ENCODE measurements around the gene IMMP2L. TPM values are rescaled to one million over a fixed set of nuclear protein-coding genes. Genes with fewer than 3 reads are reported as not detected.

Gene IMMP2L
- total RNA-seq, 4 donors from 2014 or later = 23.8 to 30.0 (median 27.7) TPM

DNA sequence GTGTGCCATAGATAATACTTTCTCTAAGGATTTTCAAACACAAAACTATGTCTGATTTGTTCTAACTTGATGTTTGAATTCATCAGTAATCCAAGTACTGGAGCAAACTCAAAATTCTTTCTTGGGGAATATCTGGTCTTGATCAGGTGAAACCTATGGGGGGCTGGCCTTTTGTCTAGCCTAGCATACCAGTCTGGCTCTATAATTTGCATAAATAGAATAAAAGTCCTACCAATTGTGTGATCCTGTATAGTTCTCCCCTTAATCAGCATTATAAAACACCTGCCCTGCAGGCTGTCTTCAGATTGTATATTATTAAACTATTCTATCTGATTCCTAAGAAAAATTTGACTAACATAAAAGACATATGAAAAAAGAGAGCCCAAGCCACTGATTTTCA, 705.2 kb downstream of the IMMP2L start:
- no peaks in the 10 kb centered on the region for H3K4me1 ChIP-seq
- H3K27ac ChIP-seq = no peak overlapping the region
- H3K9me3 ChIP-seq = no peaks in the 10 kb centered on the region
- intact Hi-C loops (cut with DNase I) = no loop called here
- TF ChIP-seq POLR2A (IDR thresholded peaks at IDR 0.05) = no peak
- TF ChIP-seq, protein P1, sequence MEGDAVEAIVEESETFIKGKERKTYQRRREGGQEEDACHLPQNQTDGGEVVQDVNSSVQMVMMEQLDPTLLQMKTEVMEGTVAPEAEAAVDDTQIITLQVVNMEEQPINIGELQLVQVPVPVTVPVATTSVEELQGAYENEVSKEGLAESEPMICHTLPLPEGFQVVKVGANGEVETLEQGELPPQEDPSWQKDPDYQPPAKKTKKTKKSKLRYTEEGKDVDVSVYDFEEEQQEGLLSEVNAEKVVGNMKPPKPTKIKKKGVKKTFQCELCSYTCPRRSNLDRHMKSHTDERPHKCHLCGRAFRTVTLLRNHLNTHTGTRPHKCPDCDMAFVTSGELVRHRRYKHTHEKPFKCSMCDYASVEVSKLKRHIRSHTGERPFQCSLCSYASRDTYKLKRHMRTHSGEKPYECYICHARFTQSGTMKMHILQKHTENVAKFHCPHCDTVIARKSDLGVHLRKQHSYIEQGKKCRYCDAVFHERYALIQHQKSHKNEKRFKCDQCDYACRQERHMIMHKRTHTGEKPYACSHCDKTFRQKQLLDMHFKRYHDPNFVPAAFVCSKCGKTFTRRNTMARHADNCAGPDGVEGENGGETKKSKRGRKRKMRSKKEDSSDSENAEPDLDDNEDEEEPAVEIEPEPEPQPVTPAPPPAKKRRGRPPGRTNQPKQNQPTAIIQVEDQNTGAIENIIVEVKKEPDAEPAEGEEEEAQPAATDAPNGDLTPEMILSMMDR (IDR thresholded peaks at IDR 0.05) = no peak
- H3K36me3 ChIP-seq = no peaks in the 10 kb centered on the region
- no peaks in the 10 kb centered on the region for H3K27me3 ChIP-seq
- no peak for DNase-seq
- no peak overlapping the region for H3K4me3 ChIP-seq (replicated peaks in 1 of 3)

DNA sequence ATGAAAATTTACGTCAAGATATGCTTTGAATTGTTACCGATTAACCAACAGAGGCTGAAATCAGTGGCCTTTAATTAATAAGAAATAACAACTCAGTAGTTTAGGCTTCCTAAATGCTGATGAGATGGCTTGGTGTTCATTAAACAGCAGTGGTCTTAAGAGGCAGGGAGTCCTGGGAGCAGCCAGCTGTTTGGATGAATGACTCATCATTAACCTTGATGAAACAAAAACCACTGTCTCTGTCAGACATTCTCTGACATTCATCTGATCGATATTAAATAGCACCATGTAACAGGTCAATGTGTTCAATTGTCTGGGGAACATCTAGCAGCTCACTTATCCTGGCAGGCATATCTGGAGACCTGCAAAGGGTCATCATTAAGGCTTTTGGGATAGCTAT, 705.6 kb downstream of the IMMP2L start:
- Histone ChIP-seq H3K4me3 (replicated peaks in 1 of 3) (no peak overlapping the region), H3K4me1 (no peaks in the 10 kb centered on the region), H3K27ac (no peak overlapping the region), H3K9me3 (no peaks in the 10 kb centered on the region), H3K36me3 (no peaks in the 10 kb centered on the region), H3K27me3 (no peaks in the 10 kb centered on the region)
- TF ChIP-seq, protein P1 (IDR thresholded peaks at IDR 0.05) = no peak
- no peak for TF ChIP-seq POLR2A (IDR thresholded peaks at IDR 0.05)
- 93 to 97% methylated on average over 3 of the region's 3 CpGs for WGBS, 2 donors
- intact Hi-C loops (cut with DNase I) = no loop called here
- no peak for DNase-seq

DNA sequence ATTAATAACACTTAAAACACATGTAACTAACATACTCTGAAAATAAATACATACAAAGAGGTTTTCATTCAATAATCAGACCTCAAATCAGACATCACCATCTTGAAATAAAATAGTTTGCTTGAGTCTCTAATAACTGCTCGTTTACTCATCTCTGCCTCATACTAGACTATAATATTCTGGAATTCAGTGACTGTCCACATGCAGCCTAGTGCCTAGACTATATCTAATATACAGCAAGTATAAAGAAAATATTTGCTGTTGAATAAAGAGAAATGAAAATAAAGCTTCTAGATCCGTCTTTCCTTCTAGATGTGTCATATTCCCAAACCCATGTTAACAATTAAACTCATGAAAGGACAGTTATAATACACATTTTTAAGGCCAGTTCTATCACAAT, 707.6 kb downstream of the IMMP2L start:
- intact Hi-C loops (cut with DNase I) = no loop called here
- Histone ChIP-seq H3K4me3 (replicated peaks in 1 of 3) (no peak overlapping the region), H3K36me3 (no peaks in the 10 kb centered on the region), H3K9me3 (no peaks in the 10 kb centered on the region), H3K27me3 (no peaks in the 10 kb centered on the region), H3K27ac (no peak overlapping the region), H3K4me1 (no peaks in the 10 kb centered on the region)
- no peak for DNase-seq
- WGBS, 2 donors = 88 to 89% methylated on average over 2 of the region's 2 CpGs
- TF ChIP-seq, protein P1 (IDR thresholded peaks at IDR 0.05) = no peak
- no peak for TF ChIP-seq POLR2A (IDR thresholded peaks at IDR 0.05)

DNA sequence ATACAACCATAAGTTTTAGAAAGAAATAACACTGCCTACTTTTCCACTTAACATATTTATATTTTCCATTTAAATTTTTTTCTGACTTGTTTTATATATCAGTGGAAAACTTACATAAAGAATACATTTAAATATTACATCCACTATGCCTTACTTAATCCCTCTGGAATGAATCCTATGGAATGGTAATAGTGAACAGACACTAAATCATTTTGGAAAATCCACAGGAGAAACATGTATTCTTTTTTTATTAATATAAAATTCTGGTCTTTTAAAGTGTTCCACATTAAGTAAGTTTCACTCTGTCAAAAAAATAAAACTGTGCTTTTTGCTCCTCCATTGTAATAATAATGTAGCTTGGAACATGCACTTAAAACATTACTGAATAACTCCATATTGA, 708.1 kb downstream of the IMMP2L start:
- no peak overlapping the region for H3K4me3 ChIP-seq (replicated peaks in 1 of 3)

DNA sequence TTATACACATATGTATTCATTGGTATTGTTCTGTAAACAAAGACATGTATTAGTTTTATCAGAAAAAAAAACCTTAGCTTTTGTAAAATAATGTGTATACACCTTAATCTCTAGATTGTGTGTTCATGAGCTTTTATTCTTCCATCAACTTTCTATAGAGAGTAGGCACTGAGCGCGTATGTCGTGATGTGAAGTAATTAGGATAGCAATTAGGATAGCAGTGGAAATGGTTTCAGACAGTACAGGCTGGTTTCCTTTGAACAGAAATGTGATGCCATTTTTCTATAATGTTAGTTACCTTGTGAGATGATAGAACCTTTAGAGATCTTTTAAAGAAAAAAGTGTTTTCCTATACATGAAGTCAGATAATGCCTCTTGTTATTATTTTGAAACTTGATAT, 709.0 kb downstream of the IMMP2L start:
- H3K27ac ChIP-seq = no peak overlapping the region
- TF ChIP-seq POLR2A (IDR thresholded peaks at IDR 0.05) = no peak
- TF ChIP-seq, protein P1 (IDR thresholded peaks at IDR 0.05) = no peak
- intact Hi-C loops (cut with DNase I) = no loop called here

More for the DNA sequence above, 708.1 kb downstream of the IMMP2L start:
- no peaks in the 10 kb centered on the region for H3K36me3 ChIP-seq
- H3K27me3 ChIP-seq = no peaks in the 10 kb centered on the region
- DNase-seq = no peak
- intact Hi-C loops (cut with DNase I) = no loop called here
- no peaks in the 10 kb centered on the region for H3K4me1 ChIP-seq
- no peaks in the 10 kb centered on the region for H3K9me3 ChIP-seq
- no peak overlapping the region for H3K27ac ChIP-seq
- no peak for TF ChIP-seq POLR2A (IDR thresholded peaks at IDR 0.05)
- TF ChIP-seq, protein P1 (IDR thresholded peaks at IDR 0.05) = no peak

More for the DNA sequence above, 709.0 kb downstream of the IMMP2L start:
- Histone ChIP-seq H3K36me3 (no peaks in the 10 kb centered on the region), H3K4me3 (replicated peaks in 1 of 3) (no peak overlapping the region), H3K27me3 (no peaks in the 10 kb centered on the region), H3K4me1 (no peaks in the 10 kb centered on the region), H3K9me3 (no peaks in the 10 kb centered on the region)
- 78 to 99% methylated on average over 3 of the region's 3 CpGs for WGBS, 2 donors
- no peak for DNase-seq

All from thyroid gland (tissue), 4 donors.